GM12878 (cell line): ENCODE data around the gene IZUMO1R. TPM values are rescaled to one million over a fixed set of nuclear protein-coding genes. Genes with fewer than 3 reads are reported as not detected.

Experiments used
- ATAC-seq: fragments of 200-7000 bp; cut with Tn5 transposase; 3 replicates; pipeline ENCODE4 v1.9.1; 2020; ENCODE audit warnings: mild to moderate bottlenecking, moderate library complexity
- Bru-seq: library from RNA; stranded (reverse); fragments of 400-500 nt; gene quantifications from one replicate; lab custom pipeline; 2021; lab: Mats Ljungman, UMichigan
- BruChase-seq, 2 experiments: library from RNA; stranded (reverse); fragments of 400-500 nt; gene quantifications; one replicate each; lab custom pipeline; 2021; lab: Mats Ljungman, UMichigan
- BruUV-seq: library from RNA; stranded (reverse); fragments of 400-500 nt; replicated peaks from 2 replicates; lab custom pipeline; 2021; lab: Mats Ljungman, UMichigan
- CTCF ChIA-PET: fragments of 300-600 bp; sonication (Branson Sonifier 250); formaldehyde crosslinking; extraction: SDS; loops from one replicate; lab custom pipeline; 2021; ENCODE audit warnings: inconsistent platforms; lab: Yijun Ruan, JAX
- POLR2A ChIA-PET: fragments of 350-600 bp; formaldehyde crosslinking; extraction: SDS; loops from one replicate; lab custom pipeline; 2021; ENCODE audit warnings: inconsistent platforms; lab: Charles Lee
- RAD21 ChIA-PET: fragments of 300-600 bp; sonication (Branson Sonifier 250); formaldehyde crosslinking; loops from one replicate; lab custom pipeline; 2023; ENCODE audit warnings: antibody characterized with exemption; ENCODE audit not compliant: unreplicated experiment; lab: Charles Lee
- SMC1A ChIA-PET: fragments of 300-600 bp; sonication (Branson Sonifier 250); formaldehyde crosslinking; loops from one replicate; lab custom pipeline; 2023; ENCODE audit not compliant: unreplicated experiment, uncharacterized antibody; lab: Charles Lee
- DNase-seq: peaks from one replicate; pipeline ENCODE4 v3.0.0-alpha.2; 2011; ENCODE audit warnings: low read depth, low spot score
- FAIRE-seq: peaks from 3 replicates; lab custom pipeline; 2011; peaks lifted over from hg19 to GRCh38; lab: Jason Lieb, UNC
- H2AFZ ChIP-seq: 2 replicates; pipeline ENCODE4 v1.6.0; 2011; ENCODE audit warnings: low read depth, low read length, control low read depth; ENCODE audit not compliant: control insufficient read depth
- H3K27ac ChIP-seq: 2 replicates; pipeline ENCODE4 v1.5.1; 2011; ENCODE audit warnings: control low read depth; ENCODE audit not compliant: control insufficient read depth, insufficient read depth
- H3K27me3 ChIP-seq, 2 experiments: replicated peaks in 1 of 2; 2 replicates each; pipeline versions ENCODE4 v1.6.0 to v1.6.1; 2011; ENCODE audit warnings: low read length in 1 of 2; ENCODE audit not compliant: control insufficient read depth in 2 of 2, insufficient read depth in 2 of 2
- H3K36me3 ChIP-seq, 2 experiments: 2 replicates each; pipeline ENCODE4 v1.5.1; 2011; ENCODE audit warnings: low read length in 1 of 2; ENCODE audit not compliant: control insufficient read depth in 2 of 2, insufficient read depth in 2 of 2
- H3K4me1 ChIP-seq: 2 replicates; pipeline ENCODE4 v1.6.1; 2011; ENCODE audit warnings: mild to moderate bottlenecking, low read length, moderate library complexity, mixed read lengths; ENCODE audit not compliant: control insufficient read depth, insufficient read depth
- H3K4me2 ChIP-seq: 2 replicates; pipeline ENCODE4 v1.6.0; 2011; ENCODE audit warnings: control low read depth; ENCODE audit not compliant: control insufficient read depth, insufficient read depth
- H3K4me3 ChIP-seq: fragments of 200-600 bp; sonication (generic); 2 replicates; pipeline ENCODE4 v1.5.1; 2016
- H3K79me2 ChIP-seq: 2 replicates; pipeline ENCODE4 v1.6.0; 2011; ENCODE audit warnings: low read length; ENCODE audit not compliant: control insufficient read depth, insufficient read depth
- H3K9ac ChIP-seq: 2 replicates; pipeline ENCODE4 v1.8.0; 2011; ENCODE audit warnings: low read length, control low read depth, mixed read lengths; ENCODE audit not compliant: control insufficient read depth, insufficient read depth
- H3K9me3 ChIP-seq: replicated peaks from 3 replicates; pipeline ENCODE4 v1.5.1; 2011; ENCODE audit warnings: mild to moderate bottlenecking, low read length; ENCODE audit not compliant: control insufficient read depth, insufficient read depth
- H4K20me1 ChIP-seq: 2 replicates; pipeline ENCODE4 v1.6.0; 2011; ENCODE audit not compliant: control insufficient read depth, insufficient read depth
- EZH2 ChIP-seq: IDR thresholded peaks from 2 replicates; pipeline ENCODE4 v1.6.1; 2012; ENCODE audit warnings: low read depth, mild to moderate bottlenecking, control low read depth, inconsistent platforms, low read length, borderline replicate concordance; ENCODE audit not compliant: control insufficient read depth
- ZBTB11 ChIP-seq: fragments of 450-650 bp; formaldehyde crosslinking; IDR thresholded peaks from 2 replicates; pipeline ENCODE4 v1.5.0; 2022; ENCODE audit warnings: mild to moderate bottlenecking, missing genetic modification characterization
- WGBS: methylation state at CpG from one replicate; pipeline ENCODE4 v1.1.6; 2016; ENCODE audit warnings: low lambda C conversion rate; ENCODE audit not compliant: insufficient replicate concordance, insufficient coverage; ENCODE audit errors: missing lambda C conversion rate; 5-methylcytosine and 5-hydroxymethylcytosine counted together
- in situ Hi-C: fragments of 300-500 bp; cut with MboI; formaldehyde crosslinking; loops from 9 replicates; pipeline ENCODE4 v1.14.3; 2018; ENCODE audit warnings: mixed read lengths
- intact Hi-C: fragments of 100-400 bp; cut with micrococcal nuclease; formaldehyde crosslinking; loops from one replicate; pipeline ENCODE4 v1.14.2; 2022; ENCODE audit not compliant: unreplicated experiment
- long read RNA-seq, 2 experiments: library from polyadenylated mRNA; unstranded; transcript quantifications; one replicate each; pipeline ENCODE4 v2.0.0, GENCODE V29; 2019 to 2020
- polyA minus RNA-seq, 3 experiments: library from RNA; depleted of rRNA, polyadenylated mRNA; stranded (reverse); fragments of >200 nt; gene quantifications; 2 replicates each; pipeline ENCODE4 v1.2.3, GENCODE V29; 2011
- polyA plus RNA-seq, 11 experiments: library from polyadenylated mRNA; depleted of rRNA in 4 of 11; unstranded in 6 of 11; stranded (reverse) in 5 of 11; fragments of >200 nt; fragmentation: Nextera tagmentation in 4 of 11; fragmentation: Illumina TruSeq in 1 of 11; extraction: Ambion mirVana in 4 of 11; extraction: Trizol in 1 of 11; gene quantifications; 1 replicate in 1 of 11; 2 replicates in 10 of 11; pipeline versions ENCODE4 v1.2.1 to v1.2.3, GENCODE V29; 2011 to 2016; ENCODE audit warnings: inconsistent platforms in 2 of 11, missing spikeins in 2 of 11, low read depth in 1 of 11
- total RNA-seq, 4 experiments: library from RNA; depleted of rRNA in 3 of 4; stranded (reverse); fragments of >200 nt in 3 of 4; fragmentation: Illumina TruSeq in 1 of 4; extraction: Trizol in 1 of 4; gene quantifications; 2 replicates each; pipeline versions ENCODE4 v1.2.1 to v1.2.3, GENCODE V29; 2013 to 2021

Gene IZUMO1R
- not detected in 2 replicates for total RNA-seq (2013; cell fraction: nucleolus; rRNA removed)
- total RNA-seq (2014; rRNA removed): not detected in 2 replicates
- total RNA-seq (2014; rRNA removed; fragmentation: Illumina TruSeq; extraction: Trizol): not detected in 2 replicates
- total RNA-seq (2021): not detected in 2 replicates
- not detected for polyA plus RNA-seq (2011; ENCODE audit: low read depth)
- polyA plus RNA-seq (2011; rRNA removed): not detected in 2 replicates
- not detected in 2 replicates for polyA plus RNA-seq (2011; cell fraction: cytosol; rRNA removed)
- polyA plus RNA-seq (2011; cell fraction: nucleus; rRNA removed): not detected in 2 replicates
- polyA plus RNA-seq (2012): not detected in 2 replicates
- not detected in 2 replicates for polyA plus RNA-seq (2014; fragmentation: Illumina TruSeq; extraction: Trizol)
- not detected for polyA plus RNA-seq (2014; fragmentation: Nextera tagmentation; extraction: Ambion mirVana)
- not detected in 2 replicates for polyA plus RNA-seq (2014; rRNA removed)
- polyA plus RNA-seq (2016; fragmentation: Nextera tagmentation; extraction: Ambion mirVana): not detected
- not detected in 2 replicates for polyA minus RNA-seq (2011; rRNA and poly(A)+ RNA removed)
- not detected in 2 replicates for polyA minus RNA-seq (2011; cell fraction: cytosol; rRNA and poly(A)+ RNA removed)
- not detected in 2 replicates for polyA minus RNA-seq (2011; cell fraction: nucleus; rRNA and poly(A)+ RNA removed)
- Bru-seq, nascent RNA: not detected
- not detected for BruChase-seq, experiment 1, labeled RNA remaining after a 6-hour chase
- not detected for BruChase-seq, experiment 2, labeled RNA remaining after a 2-hour chase
- long read RNA-seq, experiment 1: 0 reads
- long read RNA-seq, experiment 2: 0 reads

- ChIA-PET RAD21 (no interaction called here), CTCF (interaction anchor here (1.0 to 3.6 kb wide), 3 partner anchors 22 to 567 kb away, joined by 3 to 11 read pairs (median 6); no protein-coding TSS in a partner anchor), SMC1A (interaction anchor here (1.4 kb wide), 1 partner anchor 120 kb away, joined by 4 read pairs; no protein-coding TSS in a partner anchor), POLR2A (interaction anchor here (0.7 kb wide), 1 partner anchor 124 kb away, joined by 3 read pairs; no protein-coding TSS in a partner anchor)
- intact Hi-C loops: no loop called here
- no peak within 1 kb of the TSS for H2AFZ ChIP-seq
- H3K9ac ChIP-seq: no peak within 1 kb of the TSS
- no peak for TF ChIP-seq ZBTB11 (CRISPR knock-in tag)
- no peak for TF ChIP-seq EZH2
- in situ Hi-C loops: no loop called here
- no peak within 1 kb of the TSS for H3K4me3 ChIP-seq
- no peaks in the 10 kb centered on the region for H3K9me3 ChIP-seq
- WGBS: 13% methylated on average over 13 of the region's 13 CpGs
- BruUV-seq: no TSS peak
- H3K79me2 ChIP-seq: no peaks in the 10 kb centered on the region
- FAIRE-seq (no peak), ATAC-seq (no peak), DNase-seq (no peak)
- H3K36me3 ChIP-seq: no peaks in the 10 kb centered on the region
- H4K20me1 ChIP-seq: no peaks in the 10 kb centered on the region
- no peak within 1 kb of the TSS for H3K4me2 ChIP-seq
- H3K27me3 ChIP-seq: peaks cover 0 to 4% of the 10 kb centered on the region in 2 experiments; a peak in 1 of 4 replicates
- H3K4me1 ChIP-seq: no peaks in the 10 kb centered on the region
- no peak within 1 kb of the TSS for H3K27ac ChIP-seq
These were observed at the start of gene IZUMO1R for GRCh38 chr11:94303966-94304958. Gene IZUMO1R, plus strand, starts transcription at chr11:94304580. Its CDS starts 1,057 bp downstream, at chr11:94305637.
